ENCODE results near the gene CH25H.

- TF ChIP-seq SUZ12 (IDR thresholded peaks at IDR 0.05) (no peak), NFRKB (IDR thresholded peaks at IDR 0.05) (no peak), PKNOX1 (IDR thresholded peaks at IDR 0.05) (no peak), FOXK2 (IDR thresholded peaks at IDR 0.05) (no peak), LEF1 (IDR thresholded peaks at IDR 0.05; ENCODE audit: borderline replicate concordance) (no peak), TARDBP (IDR thresholded peaks at IDR 0.05) (no peak), HDGF (IDR thresholded peaks at IDR 0.05; ENCODE audit: borderline replicate concordance) (no peak), FOXA1 (IDR thresholded peaks at IDR 0.05) (no peak), FOXM1 (IDR thresholded peaks at IDR 0.05; ENCODE audit: borderline replicate concordance) (no peak), BHLHE40 (IDR thresholded peaks at IDR 0.05; ENCODE audit: borderline replicate concordance) (no peak), CTBP1 (IDR thresholded peaks at IDR 0.05; ENCODE audit: borderline replicate concordance) (no peak)
Observed at GRCh38 chr10:89158446-89158845, 48.7 kb downstream of the CH25H start.
